ENCODE results near the gene CYP3A4. TPM values are rescaled to one million over a fixed set of nuclear protein-coding genes. Genes with fewer than 3 reads are reported as not detected.
A peak's percentile ranks its signal among the peaks of the same experiment; 100 is the strongest.
"Not testable (repeated sequence)": the region's sequence is repeated elsewhere in the genome, so short reads cannot be mapped to it uniquely, and the experiment has no call there.

The CYP3A4 gene
- total RNA-seq, 1 experiment from 2014 or later = not detected

- no peak overlapping the region for H3K27ac ChIP-seq
- peak; percentile 44 to 58 for DNase-seq
- H3K4me1 ChIP-seq = peaks cover 4% of the 10 kb centered on the region; the same call in 1 of the 2 replicates
- H3K4me3 ChIP-seq = no peak overlapping the region
- no peaks in the 10 kb centered on the region for H3K9me3 ChIP-seq (replicated peaks)
- no peaks in the 10 kb centered on the region for H3K36me3 ChIP-seq
- H3K27me3 ChIP-seq = no peaks in the 10 kb centered on the region
These were observed 1.7 kb downstream of the CYP3A4 start for GRCh38 chr7:99782012-99782953.

GRCh38 chr7:99780588-99780987 is 3.4 kb downstream of the CYP3A4 start:
- peaks cover 4% of the 10 kb centered on the region; the same call in 1 of the 2 replicates for H3K4me1 ChIP-seq
- no peaks in the 10 kb centered on the region for H3K36me3 ChIP-seq
- no peak overlapping the region for H3K4me3 ChIP-seq
- DNase-seq = no peak
- no peaks in the 10 kb centered on the region for H3K9me3 ChIP-seq (replicated peaks)
- no peak overlapping the region for H3K27ac ChIP-seq
- H3K27me3 ChIP-seq = no peaks in the 10 kb centered on the region

- no peak overlapping the region for H3K4me3 ChIP-seq
- DNase-seq = no peak
- no peaks in the 10 kb centered on the region for H3K36me3 ChIP-seq
- H3K4me1 ChIP-seq = peaks cover 4% of the 10 kb centered on the region; the same call in 1 of the 2 replicates
- no peaks in the 10 kb centered on the region for H3K9me3 ChIP-seq (replicated peaks)
- H3K27ac ChIP-seq = no peak overlapping the region
- no peaks in the 10 kb centered on the region for H3K27me3 ChIP-seq
These were observed 4.0 kb downstream of the CYP3A4 start for GRCh38 chr7:99779949-99780348.

GRCh38 chr7:99778880-99779279 is 5.1 kb downstream of the CYP3A4 start:
- Histone ChIP-seq H3K9me3 (replicated peaks) (no peaks in the 10 kb centered on the region), H3K27ac (no peak overlapping the region), H3K36me3 (no peaks in the 10 kb centered on the region), H3K4me3 (no peak overlapping the region), H3K27me3 (no peaks in the 10 kb centered on the region), H3K4me1 (peaks cover 4% of the 10 kb centered on the region; the same call in 1 of the 2 replicates)
- DNase-seq = no peak

- DNase-seq; H3K27me3 ChIP-seq; H3K36me3 ChIP-seq; H3K9me3 ChIP-seq (replicated peaks); H3K4me1 ChIP-seq; H3K27ac ChIP-seq; H3K4me3 ChIP-seq: not testable (repeated sequence)
These were observed 10.6 kb downstream of the CYP3A4 start for GRCh38 chr7:99773395-99773794.

GRCh38 chr7:99772565-99772964 is 11.4 kb downstream of the CYP3A4 start:
- Histone ChIP-seq H3K27me3 (no peaks in the 10 kb centered on the region), H3K27ac (no peak overlapping the region), H3K4me1 (no peaks in the 10 kb centered on the region), H3K9me3 (replicated peaks) (no peaks in the 10 kb centered on the region), H3K36me3 (no peaks in the 10 kb centered on the region), H3K4me3 (no peak overlapping the region)
- DNase-seq = no peak

GRCh38 chr7:99769494-99769893 is 14.5 kb downstream of the CYP3A4 start:
- DNase-seq; H3K27me3 ChIP-seq; H3K9me3 ChIP-seq (replicated peaks); H3K27ac ChIP-seq; H3K4me3 ChIP-seq; H3K36me3 ChIP-seq; H3K4me1 ChIP-seq: not testable (repeated sequence)

- H3K4me3 ChIP-seq = no peak overlapping the region
- H3K4me1 ChIP-seq = no peaks in the 10 kb centered on the region
- no peak for DNase-seq
- H3K9me3 ChIP-seq (replicated peaks) = no peaks in the 10 kb centered on the region
- no peaks in the 10 kb centered on the region for H3K36me3 ChIP-seq
- no peak overlapping the region for H3K27ac ChIP-seq
- no peaks in the 10 kb centered on the region for H3K27me3 ChIP-seq
These were observed 15.5 kb downstream of the CYP3A4 start for GRCh38 chr7:99768471-99768870.

- DNase-seq = no peak
- no peaks in the 10 kb centered on the region for H3K9me3 ChIP-seq (replicated peaks)
- no peaks in the 10 kb centered on the region for H3K4me1 ChIP-seq
- H3K27ac ChIP-seq = no peak overlapping the region
- H3K27me3 ChIP-seq = no peaks in the 10 kb centered on the region
- H3K4me3 ChIP-seq = no peak overlapping the region
- no peaks in the 10 kb centered on the region for H3K36me3 ChIP-seq
These were observed 16.3 kb downstream of the CYP3A4 start for GRCh38 chr7:99767662-99768061.

GRCh38 chr7:99766484-99767099 is 17.4 kb downstream of the CYP3A4 start:
- no peaks in the 10 kb centered on the region for H3K27me3 ChIP-seq
- H3K27ac ChIP-seq = no peak overlapping the region
- no peak overlapping the region for H3K4me3 ChIP-seq
- no peaks in the 10 kb centered on the region for H3K9me3 ChIP-seq (replicated peaks)
- H3K36me3 ChIP-seq = no peaks in the 10 kb centered on the region
- no peak for DNase-seq
- no peaks in the 10 kb centered on the region for H3K4me1 ChIP-seq

GRCh38 chr7:99764478-99764877 is 19.5 kb downstream of the CYP3A4 start:
- Histone ChIP-seq H3K4me1 (no peaks in the 10 kb centered on the region), H3K27me3 (no peaks in the 10 kb centered on the region), H3K27ac (no peak overlapping the region), H3K9me3 (replicated peaks) (no peaks in the 10 kb centered on the region), H3K36me3 (no peaks in the 10 kb centered on the region), H3K4me3 (no peak overlapping the region)
- no peak for DNase-seq

GRCh38 chr7:99762680-99763327 is 21.2 kb downstream of the CYP3A4 start:
- H3K9me3 ChIP-seq (replicated peaks) = no peaks in the 10 kb centered on the region
- no peaks in the 10 kb centered on the region for H3K27me3 ChIP-seq
- DNase-seq = no peak
- H3K27ac ChIP-seq = no peak overlapping the region
- no peak overlapping the region for H3K4me3 ChIP-seq
- no peaks in the 10 kb centered on the region for H3K4me1 ChIP-seq
- H3K36me3 ChIP-seq = no peaks in the 10 kb centered on the region

GRCh38 chr7:99755085-99755484 is 28.9 kb downstream of the CYP3A4 start:
- no peaks in the 10 kb centered on the region for H3K36me3 ChIP-seq
- H3K9me3 ChIP-seq (replicated peaks) = no peaks in the 10 kb centered on the region
- H3K27me3 ChIP-seq = no peaks in the 10 kb centered on the region
- H3K4me1 ChIP-seq = peaks cover 8% of the 10 kb centered on the region; the same call in 1 of the 2 replicates
- no peak overlapping the region for H3K4me3 ChIP-seq
- H3K27ac ChIP-seq = no peak overlapping the region
- no peak for DNase-seq

GRCh38 chr7:99752356-99752755 is 31.6 kb downstream of the CYP3A4 start:
- Histone ChIP-seq H3K4me3 (no peak overlapping the region), H3K36me3 (no peaks in the 10 kb centered on the region), H3K4me1 (peaks cover 8% of the 10 kb centered on the region; the same call in 1 of the 2 replicates), H3K9me3 (replicated peaks) (no peaks in the 10 kb centered on the region), H3K27me3 (no peaks in the 10 kb centered on the region), H3K27ac (no peak overlapping the region)
- DNase-seq = peak in 1 of 2 experiments; percentile 14
